A549 (cell line): ENCODE data around the gene CDC27. TPM values are rescaled to one million over a fixed set of nuclear protein-coding genes. Genes with fewer than 3 reads are reported as not detected.
A peak's percentile ranks its signal among the peaks of the same experiment; 100 is the strongest.

Source experiments
- ATOH8 ChIP-seq: fragments of 250-450 bp; sonication (Bioruptor Pico); IDR thresholded peaks from 2 replicates; pipeline ENCODE4 v1.5.0; 2020; ENCODE audit warnings: low read depth, mild to moderate bottlenecking, moderate library complexity
- BCL3 ChIP-seq: fragments of >200 bp; sonication (Bioruptor Twin); formaldehyde crosslinking; IDR thresholded peaks from 3 replicates; pipeline ENCODE4 v1.6.1; 2016
- CBX2 ChIP-seq: fragments of 200-600 bp; sonication (generic); IDR thresholded peaks from 2 replicates; pipeline ENCODE4 v1.6.1; 2016; ENCODE audit warnings: low read depth, mild to moderate bottlenecking, borderline replicate concordance
- CHD2 ChIP-seq: fragments of 150-350 bp; IDR thresholded peaks from 2 replicates; pipeline ENCODE4 v1.6.1; 2014; ENCODE audit warnings: low read length; ENCODE audit not compliant: partially characterized antibody
- CHD4 ChIP-seq: fragments of 200-600 bp; sonication (generic); IDR thresholded peaks from 2 replicates; pipeline ENCODE4 v1.6.1; 2016; ENCODE audit warnings: antibody characterized with exemption, mild to moderate bottlenecking, borderline replicate concordance
- CTCF ChIP-seq: fragments of >200 bp; sonication (Bioruptor Twin); formaldehyde crosslinking; IDR thresholded peaks from 3 replicates; pipeline ENCODE4 v1.5.1; 2016
- E2F6 ChIP-seq: IDR thresholded peaks from 2 replicates; pipeline ENCODE4 v1.6.1; 2012; ENCODE audit warnings: low read depth, borderline replicate concordance
- EHMT2 ChIP-seq: fragments of 200-600 bp; sonication (generic); IDR thresholded peaks from 2 replicates; pipeline ENCODE4 v1.6.1; 2016; ENCODE audit warnings: antibody characterized with exemption, low read depth, mild to moderate bottlenecking, moderate library complexity
- EP300 ChIP-seq, 2 experiments: fragments of >200 bp; sonication (Bioruptor Twin); formaldehyde crosslinking; IDR thresholded peaks; 2 replicates in 1 of 2; 3 replicates in 1 of 2; pipeline ENCODE4 v1.6.1; 2016 to 2017
- FOSB ChIP-seq: fragments of 250-450 bp; sonication (Bioruptor Pico); IDR thresholded peaks from 2 replicates; pipeline ENCODE4 v1.5.0; 2020; ENCODE audit warnings: mild to moderate bottlenecking, moderate library complexity
- FOSL2 ChIP-seq, 2 experiments: fragments of 450-650 bp in 1 of 2; fragments of >200 bp in 1 of 2; sonication (Bioruptor Twin) in 1 of 2; formaldehyde crosslinking; IDR thresholded peaks; 2 replicates each; pipeline versions ENCODE4 v1.5.0 to v1.6.1; 2016 to 2020; ENCODE audit warnings: mild to moderate bottlenecking in 1 of 2, moderate library complexity in 1 of 2
- FOXS1 ChIP-seq: fragments of 250-450 bp; sonication (Bioruptor Pico); IDR thresholded peaks from 2 replicates; pipeline ENCODE4 v1.5.0; 2020; ENCODE audit warnings: mild to moderate bottlenecking, moderate library complexity
- HDAC2 ChIP-seq: fragments of 200-600 bp; sonication (generic); IDR thresholded peaks from 2 replicates; pipeline ENCODE4 v1.6.1; 2016
- HOXB5 ChIP-seq: fragments of 250-450 bp; sonication (Bioruptor Pico); IDR thresholded peaks from 2 replicates; pipeline ENCODE4 v1.5.0; 2020; ENCODE audit warnings: mild to moderate bottlenecking, moderate library complexity
- JUN ChIP-seq, 2 experiments: fragments of >200 bp; sonication (Bioruptor Twin); formaldehyde crosslinking; IDR thresholded peaks; 2 replicates in 1 of 2; 3 replicates in 1 of 2; pipeline ENCODE4 v1.6.1; 2016 to 2017
- KDM5A ChIP-seq: fragments of 200-600 bp; sonication (generic); IDR thresholded peaks from 2 replicates; pipeline ENCODE4 v1.6.1; 2016; ENCODE audit warnings: antibody characterized with exemption, mild to moderate bottlenecking
- MAZ ChIP-seq: fragments of 150-350 bp; IDR thresholded peaks from 2 replicates; pipeline ENCODE4 v1.6.1; 2014; ENCODE audit warnings: antibody characterized with exemption, low read depth, low read length, borderline replicate concordance
- NFE2L2 ChIP-seq: fragments of 150-350 bp; conservative IDR thresholded peaks from 2 replicates; pipeline ENCODE4 v1.6.1; 2014; ENCODE audit warnings: low read length
- NR3C1 ChIP-seq: fragments of >200 bp; sonication (Bioruptor Twin); formaldehyde crosslinking; IDR thresholded peaks from 3 replicates; pipeline ENCODE4 v1.6.1; 2017
- PBX3 ChIP-seq: IDR thresholded peaks from 2 replicates; pipeline ENCODE4 v1.6.1; 2012
- RAD21 ChIP-seq, 2 experiments: fragments of >200 bp in 1 of 2; sonication (Bioruptor Twin) in 1 of 2; formaldehyde crosslinking in 1 of 2; IDR thresholded peaks in 1 of 2; conservative IDR thresholded peaks in 1 of 2; 2 replicates in 1 of 2; 3 replicates in 1 of 2; pipeline ENCODE4 v1.6.1; 2012 to 2018; ENCODE audit warnings: inconsistent platforms in 1 of 2
- RCOR1 ChIP-seq: fragments of 150-350 bp; IDR thresholded peaks from 2 replicates; pipeline ENCODE4 v1.6.1; 2014; ENCODE audit warnings: antibody characterized with exemption, low read length, low read depth
- SMC3 ChIP-seq: fragments of >200 bp; sonication (Bioruptor Twin); formaldehyde crosslinking; IDR thresholded peaks from 3 replicates; pipeline ENCODE4 v1.6.1; 2018; ENCODE audit warnings: inconsistent platforms
- polyA plus RNA-seq, 4 experiments: library from polyadenylated mRNA; depleted of rRNA in 3 of 4; stranded (reverse); fragments of >200 nt; fragmentation: RNase III in 1 of 4; extraction: RNeasy Plus Mini Kit Qiagen cat#74134 plus additional on column Dnase treatment in 1 of 4; gene quantifications; 2 replicates in 3 of 4; 3 replicates in 1 of 4; pipeline ENCODE4 v1.2.3, GENCODE V29; 2011 to 2017

Gene CDC27
- polyA plus RNA-seq, 2 of the 4 experiments (the other 2 are of a cell fraction), result 88.0 to 150 TPM

GRCh38 chr17:47188876-47189731, at the start of gene CDC27 (continued):
- TF ChIP-seq FOSL2 (IDR thresholded peaks at IDR 0.05) (no peak), FOSL2 (CRISPR knock-in tag; IDR thresholded peaks at IDR 0.05) (0 out of 2 replicates have a peak, but pooled peaks have one; percentile 26), RCOR1 (no peak), CTCF (no peak), FOXS1 (no peak), CBX2 (no peak), NR3C1 (no peak), NFE2L2 (no peak), CHD2 (no peak), RAD21 (conservative IDR thresholded peaks at IDR 0.05 in 1 of 2, IDR thresholded peaks at IDR 0.05 in 1 of 2) (no peak), PBX3 (no peak), ATOH8 (CRISPR knock-in tag) (no peak), FOSB (CRISPR knock-in tag) (no peak), SMC3 (no peak), JUN (IDR thresholded peaks at IDR 0.05) (peak; percentile 41 to 80; a peak in 3 of 5 replicates), HOXB5 (CRISPR knock-in tag) (no peak), HDAC2 (no peak), KDM5A (peak; percentile 63; the same call in 1 of the 2 replicates), E2F6 (peak; percentile 72; the same call in 1 of the 2 replicates), BCL3 (peak; percentile 47; the same call in 1 of the 3 replicates), MAZ (no peak), EHMT2 (no peak), CHD4 (no peak), EP300 (IDR thresholded peaks at IDR 0.05) (no peak)
